ENCODE results near the gene AKAP9.
"Not testable (repeated sequence)": the region's sequence is repeated elsewhere in the genome, so short reads cannot be mapped to it uniquely, and the experiment has no call there.

AKAP9 gene

GRCh38 chr7:92010215-92010614 lies 69.6 kb downstream of the AKAP9 start:
- DNase-seq (ENCODE audit: low read depth): no peak

GRCh38 chr7:92013611-92014010 lies 72.9 kb downstream of the AKAP9 start:
- DNase-seq (ENCODE audit: low read depth): no peak

GRCh38 chr7:92020636-92021035 lies 80.0 kb downstream of the AKAP9 start:
- DNase-seq (ENCODE audit: low read depth): no peak

GRCh38 chr7:92025260-92025659 lies 84.6 kb downstream of the AKAP9 start:
- DNase-seq (ENCODE audit: low read depth): peak; percentile 7

- DNase-seq (ENCODE audit: low read depth): not testable (repeated sequence)
These were observed 86.0 kb downstream of the AKAP9 start for GRCh38 chr7:92026635-92027034.

- DNase-seq (ENCODE audit: low read depth): not testable (repeated sequence)
These were observed 86.5 kb downstream of the AKAP9 start for GRCh38 chr7:92027128-92027527.

- DNase-seq (ENCODE audit: low read depth): no peak
These were observed 87.6 kb downstream of the AKAP9 start for GRCh38 chr7:92028226-92028625.

GRCh38 chr7:92028686-92029085 lies 88.0 kb downstream of the AKAP9 start:
- no peak for DNase-seq (ENCODE audit: low read depth)

- DNase-seq (ENCODE audit: low read depth): no peak
These were observed 93.5 kb downstream of the AKAP9 start for GRCh38 chr7:92034116-92034515.

- no peak for DNase-seq (ENCODE audit: low read depth)
These were observed 94.9 kb downstream of the AKAP9 start for GRCh38 chr7:92035576-92035975.

- no peak for DNase-seq (ENCODE audit: low read depth)
These were observed 99.2 kb downstream of the AKAP9 start for GRCh38 chr7:92039900-92040299.

GRCh38 chr7:92042056-92042737 lies 101.5 kb downstream of the AKAP9 start:
- DNase-seq (ENCODE audit: low read depth): no peak

GRCh38 chr7:92043098-92043497 lies 102.4 kb downstream of the AKAP9 start:
- no peak for DNase-seq (ENCODE audit: low read depth)

GRCh38 chr7:92043637-92044036 lies 103.0 kb downstream of the AKAP9 start:
- DNase-seq (ENCODE audit: low read depth): no peak

GRCh38 chr7:92044148-92044547 lies 103.5 kb downstream of the AKAP9 start:
- no peak for DNase-seq (ENCODE audit: low read depth)

- DNase-seq (ENCODE audit: low read depth): no peak
These were observed 104.3 kb downstream of the AKAP9 start for GRCh38 chr7:92044940-92045339.

GRCh38 chr7:92051655-92052054 lies 111.0 kb downstream of the AKAP9 start:
- no peak for DNase-seq (ENCODE audit: low read depth)

GRCh38 chr7:92052159-92052558 lies 111.5 kb downstream of the AKAP9 start:
- no peak for DNase-seq (ENCODE audit: low read depth)

- no peak for DNase-seq (ENCODE audit: low read depth)
These were observed 112.0 kb downstream of the AKAP9 start for GRCh38 chr7:92052684-92053083.

- no peak for DNase-seq (ENCODE audit: low read depth)
These were observed 112.7 kb downstream of the AKAP9 start for GRCh38 chr7:92053312-92053711.

GRCh38 chr7:92056286-92056685 lies 115.6 kb downstream of the AKAP9 start:
- no peak for DNase-seq (ENCODE audit: low read depth)

GRCh38 chr7:92057375-92057774 lies 116.7 kb downstream of the AKAP9 start:
- DNase-seq (ENCODE audit: low read depth): no peak

GRCh38 chr7:92058040-92058439 lies 117.4 kb downstream of the AKAP9 start:
- no peak for DNase-seq (ENCODE audit: low read depth)

GRCh38 chr7:92058899-92059298 lies 118.2 kb downstream of the AKAP9 start:
- no peak for DNase-seq (ENCODE audit: low read depth)
